ENCODE results near the gene PTDSS2. TPM values are rescaled to one million over a fixed set of nuclear protein-coding genes. Genes with fewer than 3 reads are reported as not detected.

The PTDSS2 gene
- polyA plus RNA-seq, 1 experiment, result 25.8 TPM

GRCh38 chr11:441043-441417 is 9.0 kb upstream of the PTDSS2 start:
- TF ChIP-seq, protein P1, sequence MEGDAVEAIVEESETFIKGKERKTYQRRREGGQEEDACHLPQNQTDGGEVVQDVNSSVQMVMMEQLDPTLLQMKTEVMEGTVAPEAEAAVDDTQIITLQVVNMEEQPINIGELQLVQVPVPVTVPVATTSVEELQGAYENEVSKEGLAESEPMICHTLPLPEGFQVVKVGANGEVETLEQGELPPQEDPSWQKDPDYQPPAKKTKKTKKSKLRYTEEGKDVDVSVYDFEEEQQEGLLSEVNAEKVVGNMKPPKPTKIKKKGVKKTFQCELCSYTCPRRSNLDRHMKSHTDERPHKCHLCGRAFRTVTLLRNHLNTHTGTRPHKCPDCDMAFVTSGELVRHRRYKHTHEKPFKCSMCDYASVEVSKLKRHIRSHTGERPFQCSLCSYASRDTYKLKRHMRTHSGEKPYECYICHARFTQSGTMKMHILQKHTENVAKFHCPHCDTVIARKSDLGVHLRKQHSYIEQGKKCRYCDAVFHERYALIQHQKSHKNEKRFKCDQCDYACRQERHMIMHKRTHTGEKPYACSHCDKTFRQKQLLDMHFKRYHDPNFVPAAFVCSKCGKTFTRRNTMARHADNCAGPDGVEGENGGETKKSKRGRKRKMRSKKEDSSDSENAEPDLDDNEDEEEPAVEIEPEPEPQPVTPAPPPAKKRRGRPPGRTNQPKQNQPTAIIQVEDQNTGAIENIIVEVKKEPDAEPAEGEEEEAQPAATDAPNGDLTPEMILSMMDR (IDR thresholded peaks at IDR 0.05; ENCODE audit: insufficient read depth, low read depth, low read length), result no peak
- H3K27me3 ChIP-seq (ENCODE audit: control insufficient read depth, insufficient read depth, low read length), result peaks cover 3% of the 10 kb centered on the region
- H3K4me3 ChIP-seq (ENCODE audit: low read depth, low read length), result no peak overlapping the region
- DNase-seq (ENCODE audit: low read depth), result no peak
- ChIA-PET POLR2A (no interaction called here), CTCF (interaction anchor here (0.6 kb wide), 1 partner anchor 78 kb away, joined by 3 read pairs; no protein-coding TSS in a partner anchor)
- H3K36me3 ChIP-seq (ENCODE audit: control insufficient read depth, insufficient read depth, low read length), result no peaks in the 10 kb centered on the region

- no peak for DNase-seq (ENCODE audit: low read depth)
- ChIA-PET CTCF (no interaction called here), POLR2A (no interaction called here)
- TF ChIP-seq, protein P1 (IDR thresholded peaks at IDR 0.05; ENCODE audit: insufficient read depth, low read depth, low read length), result no peak
- no peak within 1 kb of the TSS for H3K4me3 ChIP-seq (ENCODE audit: low read depth, low read length)
- no peaks in the 10 kb centered on the region for H3K36me3 ChIP-seq (ENCODE audit: control insufficient read depth, insufficient read depth, low read length)
- peaks cover 3% of the 10 kb centered on the region for H3K27me3 ChIP-seq (ENCODE audit: control insufficient read depth, insufficient read depth, low read length)
Observed at GRCh38 chr11:441418-442274, 8.4 kb upstream of the PTDSS2 start, which contains the start of gene ANO9. ANO9 (minus strand) TSS chr11:442011; CDS start chr11:441926, 85 bp downstream.

DNA sequence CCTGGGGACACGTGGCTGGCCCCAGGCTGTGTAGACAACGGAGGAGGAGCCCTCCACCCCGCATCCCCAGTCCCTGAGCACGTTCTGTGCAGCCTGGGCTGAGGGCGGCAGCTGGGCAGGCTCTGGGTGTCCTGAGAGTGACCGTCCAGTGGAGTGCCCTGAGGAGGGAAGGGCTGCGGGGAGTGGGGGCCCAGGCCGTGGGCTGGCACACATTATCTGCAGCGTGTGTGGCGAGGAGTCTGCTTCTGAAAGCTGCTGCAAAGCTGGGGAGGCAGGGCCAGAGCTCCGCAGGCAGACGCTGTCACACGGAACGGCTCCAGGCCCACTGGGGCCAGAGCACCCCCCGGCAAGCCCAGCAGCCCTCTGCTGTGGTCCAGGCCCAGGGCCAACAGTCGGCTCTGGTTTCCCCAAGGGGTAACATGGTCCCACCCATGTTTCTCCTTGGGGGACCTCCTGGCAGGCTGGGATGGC is 7.4 kb upstream of the PTDSS2 start:
- CTCF ChIA-PET, result no interaction called here

GRCh38 chr11:443542-444199 is 6.4 kb upstream of the PTDSS2 start:
- Histone ChIP-seq H3K27me3 (ENCODE audit: control insufficient read depth, insufficient read depth, low read length) (peaks cover 3% of the 10 kb centered on the region), H3K4me3 (ENCODE audit: low read depth, low read length) (no peak overlapping the region), H3K36me3 (ENCODE audit: control insufficient read depth, insufficient read depth, low read length) (no peaks in the 10 kb centered on the region)
- DNase-seq (ENCODE audit: low read depth), result no peak
- ChIA-PET CTCF (interaction anchor here (0.6 to 1.4 kb wide), 3 partner anchors 47 to 138 kb away, joined by 3 to 6 read pairs (median 3); no protein-coding TSS in a partner anchor), POLR2A (interaction anchor here (0.6 kb wide), 1 partner anchor 88 kb away, joined by 3 read pairs; no protein-coding TSS in a partner anchor)
- TF ChIP-seq, protein P1 (IDR thresholded peaks at IDR 0.05; ENCODE audit: insufficient read depth, low read depth, low read length), result no peak

More for the DNA sequence above, 7.4 kb upstream of the PTDSS2 start:
- TF ChIP-seq, protein P1 (IDR thresholded peaks at IDR 0.05; ENCODE audit: insufficient read depth, low read depth, low read length), result no peak
- H3K27me3 ChIP-seq (ENCODE audit: control insufficient read depth, insufficient read depth, low read length), result peaks cover 3% of the 10 kb centered on the region
- H3K4me3 ChIP-seq (ENCODE audit: low read depth, low read length), result no peak overlapping the region
- H3K36me3 ChIP-seq (ENCODE audit: control insufficient read depth, insufficient read depth, low read length), result no peaks in the 10 kb centered on the region
- no peak for DNase-seq (ENCODE audit: low read depth)
- POLR2A ChIA-PET, result no interaction called here
